Kidney epithelial cell (primary cell): ENCODE measurements around the gene CBX5. TPM values are rescaled to one million over a fixed set of nuclear protein-coding genes. Genes with fewer than 3 reads are reported as not detected.

Experiments used
- DNase-seq: peaks from one replicate; pipeline ENCODE4 v3.0.0-alpha.2; 2010; ENCODE audit warnings: low read depth
- H3K27me3 ChIP-seq: 2 replicates; pipeline ENCODE4 v1.6.0; 2011; ENCODE audit warnings: low read length; ENCODE audit not compliant: control insufficient read depth, insufficient read depth
- H3K36me3 ChIP-seq: 2 replicates; pipeline ENCODE4 v1.5.1; 2011; ENCODE audit warnings: low read length; ENCODE audit not compliant: control insufficient read depth, insufficient read depth
- H3K4me3 ChIP-seq: 2 replicates; pipeline ENCODE4 v1.5.1; 2011; ENCODE audit warnings: low read depth, mild to moderate bottlenecking, control low read depth, low read length
- CTCF ChIP-seq: IDR thresholded peaks from 2 replicates; pipeline ENCODE4 v1.5.1; 2011; ENCODE audit warnings: mild to moderate bottlenecking, moderate library complexity, low read length, control low read depth, inconsistent platforms; ENCODE audit not compliant: insufficient read depth, poor library complexity, severe bottlenecking
- total RNA-seq: library from RNA; depleted of rRNA; stranded (reverse); fragments of >200 nt; gene quantifications from 2 replicates; pipeline ENCODE4 v1.2.3, GENCODE V29; 2015

CBX5 gene
- total RNA-seq, 1 donor from 2014 or later, result 63.8 TPM

- Histone ChIP-seq H3K36me3 (no peaks in the 10 kb centered on the region), H3K4me3 (no peak overlapping the region), H3K27me3 (no peaks in the 10 kb centered on the region)
- no peak for DNase-seq
- TF ChIP-seq CTCF, result no peak
Observed at GRCh38 chr12:54182086-54182485, 97.8 kb downstream of the CBX5 start.

Other genes with a start within 250 kb of the CBX5 start
- gene HOXC5, start 247.1 kb downstream of the CBX5 start, total RNA-seq, result 0.50 TPM in 1 of 2 replicates, not detected in the other
- gene HOXC4, start 226.3 kb downstream of the CBX5 start, total RNA-seq, result 1.3 and 2.5 TPM in 2 replicates
- gene SMUG1, start 91.1 kb downstream of the CBX5 start, total RNA-seq, result 66.5 and 67.1 TPM in 2 replicates
- 514 and 645 TPM in 2 replicates for gene HNRNPA1, start 604 bp upstream of the CBX5 start, total RNA-seq
- gene NFE2, start 20.9 kb upstream of the CBX5 start, total RNA-seq, result 0.07 and 0.17 TPM in 2 replicates
- gene COPZ1, start 45.0 kb upstream of the CBX5 start, total RNA-seq, result 122 and 157 TPM in 2 replicates
- gene GPR84, start 84.4 kb upstream of the CBX5 start, total RNA-seq, result not detected in 2 replicates
- 5.6 and 11.6 TPM in 2 replicates for gene ZNF385A, start 104.6 kb upstream of the CBX5 start, total RNA-seq
- 109 and 120 TPM in 2 replicates for gene ITGA5, start 139.1 kb upstream of the CBX5 start, total RNA-seq
- 0.34 and 1.8 TPM in 2 replicates for gene GTSF1, start 193.5 kb upstream of the CBX5 start, total RNA-seq
- not detected in 2 replicates for gene NCKAP1L, start 217.6 kb upstream of the CBX5 start, total RNA-seq